ENCODE data around the gene C1QL2.

Gene C1QL2

DNA sequence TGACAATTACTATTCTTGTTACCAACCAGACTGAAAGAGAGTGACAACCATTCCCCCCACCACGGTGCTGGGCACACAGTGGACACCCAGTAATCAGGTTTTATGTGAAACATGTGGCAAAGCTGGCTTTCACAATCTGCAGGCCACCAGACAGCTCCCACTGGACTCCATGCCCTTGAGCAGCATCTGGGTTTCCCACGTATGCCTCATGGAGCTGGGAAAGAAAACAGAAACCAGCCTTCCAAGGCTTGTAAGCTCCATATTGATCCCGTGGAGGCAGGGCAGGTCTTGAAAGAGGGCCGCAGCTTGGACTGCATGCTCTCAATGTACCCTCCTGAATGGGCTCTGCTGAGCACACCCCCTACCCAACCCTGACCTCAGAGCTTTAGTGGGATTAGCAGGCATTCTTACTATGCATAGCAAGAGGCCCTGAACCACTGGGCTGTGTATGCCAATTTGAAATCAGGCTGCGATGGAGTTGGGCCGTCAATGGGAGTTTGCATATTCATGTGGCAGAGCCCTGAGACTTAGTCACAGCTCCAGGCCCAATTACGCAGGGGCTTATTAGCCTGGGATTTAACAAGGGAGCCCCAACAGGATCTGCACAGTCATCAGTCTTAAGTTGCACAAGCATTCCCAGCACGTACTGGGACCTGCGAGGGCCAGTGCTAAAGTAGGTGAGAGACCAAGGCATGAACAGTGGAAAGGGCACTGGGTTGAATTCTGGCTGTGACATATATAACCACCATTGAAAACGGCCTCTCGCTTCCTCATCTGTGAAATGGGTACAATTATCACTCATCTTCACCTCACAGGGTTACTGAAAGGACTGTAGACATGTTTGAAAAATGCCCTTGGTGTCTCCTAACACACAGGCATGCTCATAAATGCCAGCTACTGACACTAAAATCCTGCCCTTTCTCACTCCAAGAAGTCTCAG lies 10.5 kb downstream of the C1QL2 start:
- no peak for TF ChIP-seq CTCF (IDR thresholded peaks at IDR 0.05; ENCODE audit: insufficient read depth, low read depth, low read length, missing control alignments)
- H3K4me3 ChIP-seq (ENCODE audit: low read length): no peak overlapping the region
- no peak for DNase-seq (ENCODE audit: low read depth)

- no peak for TF ChIP-seq CTCF (IDR thresholded peaks at IDR 0.05; ENCODE audit: insufficient read depth, low read depth, low read length, missing control alignments)
- H3K4me3 ChIP-seq (ENCODE audit: low read length): no peak overlapping the region
These were observed 13.7 kb downstream of the C1QL2 start for GRCh38 chr2:119144806-119145205.

GRCh38 chr2:119142824-119143223 lies 15.7 kb downstream of the C1QL2 start:
- DNase-seq (ENCODE audit: low read depth): no peak
- TF ChIP-seq CTCF (IDR thresholded peaks at IDR 0.05; ENCODE audit: insufficient read depth, low read depth, low read length, missing control alignments): no peak
- H3K4me3 ChIP-seq (ENCODE audit: low read length): no peak overlapping the region

More at GRCh38 chr2:119144806-119145205, 13.7 kb downstream of the C1QL2 start:
- DNase-seq (ENCODE audit: low read depth): no peak

DNA sequence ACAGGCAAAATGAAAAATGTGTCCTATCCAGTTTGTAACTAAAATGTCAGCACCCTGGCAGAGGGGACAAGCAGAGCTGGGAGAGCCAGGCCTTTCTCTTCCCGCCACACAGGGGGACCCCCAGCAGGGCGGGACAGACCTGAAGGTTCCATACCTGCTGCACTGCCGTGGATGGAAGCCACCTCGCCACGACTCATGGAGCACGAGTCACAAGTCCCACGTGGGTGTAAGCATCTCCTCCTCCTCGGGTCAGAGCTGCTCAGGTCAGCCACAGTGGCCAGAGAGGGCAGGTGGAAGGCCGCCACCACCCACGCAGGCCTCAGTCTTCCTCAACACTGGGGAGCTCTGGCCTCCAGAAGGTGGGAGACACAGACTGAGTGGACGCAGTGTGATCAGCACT lies 21.0 kb downstream of the C1QL2 start:
- TF ChIP-seq CTCF (IDR thresholded peaks at IDR 0.05; ENCODE audit: insufficient read depth, low read depth, low read length, missing control alignments): no peak
- H3K4me3 ChIP-seq (ENCODE audit: low read length): no peak overlapping the region
- DNase-seq (ENCODE audit: low read depth): peak; percentile 11

DNA sequence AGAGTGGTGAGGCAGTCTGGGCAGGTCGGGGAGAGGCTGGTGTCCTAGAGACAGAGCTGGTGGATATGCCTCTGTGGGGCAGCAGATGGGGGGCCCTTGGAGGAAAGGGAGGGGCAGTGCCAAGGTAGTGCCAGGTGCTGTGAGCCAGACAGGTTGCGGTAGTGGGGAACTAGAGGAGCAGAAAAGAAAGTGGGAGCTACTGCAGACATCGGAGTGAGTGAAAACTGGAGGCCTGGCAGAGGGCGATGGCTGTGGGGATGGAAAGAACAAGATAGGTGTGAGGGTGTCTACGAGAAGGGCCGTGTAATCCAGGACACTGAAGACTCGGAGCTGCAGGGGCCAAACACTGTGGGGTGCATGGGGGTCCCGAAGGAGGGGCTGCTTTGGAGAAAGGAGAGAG lies 21.7 kb downstream of the C1QL2 start:
- DNase-seq (ENCODE audit: low read depth): no peak
- no peak overlapping the region for H3K4me3 ChIP-seq (ENCODE audit: low read length)
- no peak for TF ChIP-seq CTCF (IDR thresholded peaks at IDR 0.05; ENCODE audit: insufficient read depth, low read depth, low read length, missing control alignments)

DNA sequence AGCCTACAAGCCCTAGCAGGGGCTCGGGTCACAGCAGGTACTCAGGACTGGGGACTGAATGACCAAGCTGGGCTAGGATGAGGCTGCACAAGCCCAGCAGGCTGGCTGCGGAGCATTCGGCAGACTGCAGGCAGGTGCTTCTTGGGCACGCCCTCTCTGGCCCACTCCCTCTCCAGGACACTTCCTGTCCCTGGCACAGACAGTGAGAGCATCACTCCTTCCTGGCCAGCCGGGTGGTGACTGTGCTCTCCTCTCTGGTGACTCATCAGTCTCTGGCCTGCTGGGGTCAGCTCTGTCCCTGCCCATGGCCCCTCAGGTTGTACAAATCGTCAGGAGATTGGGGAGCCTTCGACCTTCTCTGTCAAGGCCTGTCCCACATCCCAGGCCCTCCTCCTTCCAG lies 22.5 kb downstream of the C1QL2 start:
- H3K4me3 ChIP-seq (ENCODE audit: low read length): no peak overlapping the region
- DNase-seq (ENCODE audit: low read depth): no peak
- no peak for TF ChIP-seq CTCF (IDR thresholded peaks at IDR 0.05; ENCODE audit: insufficient read depth, low read depth, low read length, missing control alignments)

- H3K4me3 ChIP-seq (ENCODE audit: low read length): no peak overlapping the region
- TF ChIP-seq CTCF (IDR thresholded peaks at IDR 0.05; ENCODE audit: insufficient read depth, low read depth, low read length, missing control alignments): no peak
- no peak for DNase-seq (ENCODE audit: low read depth)
These were observed 23.8 kb downstream of the C1QL2 start for GRCh38 chr2:119134775-119135174.
